ENCODE results near the gene RBM14. TPM values are rescaled to one million over a fixed set of nuclear protein-coding genes. Genes with fewer than 3 reads are reported as not detected.

The RBM14 gene
- total and polyA plus RNA-seq, 9 of the 15 experiments (the other 6 are each of a cell fraction or from before 2014, with no cell fraction given): 5.5 to 131 (median 42.6) TPM

DNA sequence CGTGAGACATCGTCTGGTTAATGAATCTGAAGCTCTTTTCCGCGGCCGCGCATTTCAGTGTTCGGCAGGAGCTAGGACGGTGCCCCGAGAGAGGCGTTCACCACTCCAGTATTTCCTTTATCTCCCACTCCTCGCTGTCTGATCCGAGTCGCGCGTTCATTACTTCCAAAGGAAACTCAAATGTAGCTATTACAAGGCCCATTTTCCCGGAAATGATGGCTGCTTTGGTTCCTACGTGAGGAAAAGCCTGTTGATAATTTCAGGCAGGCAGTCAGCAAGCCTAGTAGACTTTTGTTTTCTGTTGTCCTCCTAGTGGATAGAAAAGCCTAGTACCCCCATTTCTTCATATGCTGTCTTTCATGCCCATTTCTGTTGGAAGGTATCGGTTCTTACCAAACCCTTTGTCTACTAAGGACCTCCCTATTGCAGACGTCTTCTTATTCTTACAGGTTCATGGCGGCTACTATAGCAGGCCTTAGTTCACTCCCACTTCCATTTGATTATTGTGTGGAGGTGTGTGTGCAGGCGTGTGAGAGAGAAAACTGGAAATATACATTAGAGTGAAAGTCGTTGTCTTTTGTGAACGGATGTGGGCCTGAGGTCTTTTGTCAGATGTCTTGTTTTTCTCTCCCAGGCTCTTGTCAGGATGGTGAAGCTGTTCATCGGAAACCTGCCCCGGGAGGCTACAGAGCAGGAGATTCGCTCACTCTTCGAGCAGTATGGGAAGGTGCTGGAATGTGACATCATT is 22.8 kb downstream of the RBM14 start (continued):
- TF ChIP-seq, protein P1, sequence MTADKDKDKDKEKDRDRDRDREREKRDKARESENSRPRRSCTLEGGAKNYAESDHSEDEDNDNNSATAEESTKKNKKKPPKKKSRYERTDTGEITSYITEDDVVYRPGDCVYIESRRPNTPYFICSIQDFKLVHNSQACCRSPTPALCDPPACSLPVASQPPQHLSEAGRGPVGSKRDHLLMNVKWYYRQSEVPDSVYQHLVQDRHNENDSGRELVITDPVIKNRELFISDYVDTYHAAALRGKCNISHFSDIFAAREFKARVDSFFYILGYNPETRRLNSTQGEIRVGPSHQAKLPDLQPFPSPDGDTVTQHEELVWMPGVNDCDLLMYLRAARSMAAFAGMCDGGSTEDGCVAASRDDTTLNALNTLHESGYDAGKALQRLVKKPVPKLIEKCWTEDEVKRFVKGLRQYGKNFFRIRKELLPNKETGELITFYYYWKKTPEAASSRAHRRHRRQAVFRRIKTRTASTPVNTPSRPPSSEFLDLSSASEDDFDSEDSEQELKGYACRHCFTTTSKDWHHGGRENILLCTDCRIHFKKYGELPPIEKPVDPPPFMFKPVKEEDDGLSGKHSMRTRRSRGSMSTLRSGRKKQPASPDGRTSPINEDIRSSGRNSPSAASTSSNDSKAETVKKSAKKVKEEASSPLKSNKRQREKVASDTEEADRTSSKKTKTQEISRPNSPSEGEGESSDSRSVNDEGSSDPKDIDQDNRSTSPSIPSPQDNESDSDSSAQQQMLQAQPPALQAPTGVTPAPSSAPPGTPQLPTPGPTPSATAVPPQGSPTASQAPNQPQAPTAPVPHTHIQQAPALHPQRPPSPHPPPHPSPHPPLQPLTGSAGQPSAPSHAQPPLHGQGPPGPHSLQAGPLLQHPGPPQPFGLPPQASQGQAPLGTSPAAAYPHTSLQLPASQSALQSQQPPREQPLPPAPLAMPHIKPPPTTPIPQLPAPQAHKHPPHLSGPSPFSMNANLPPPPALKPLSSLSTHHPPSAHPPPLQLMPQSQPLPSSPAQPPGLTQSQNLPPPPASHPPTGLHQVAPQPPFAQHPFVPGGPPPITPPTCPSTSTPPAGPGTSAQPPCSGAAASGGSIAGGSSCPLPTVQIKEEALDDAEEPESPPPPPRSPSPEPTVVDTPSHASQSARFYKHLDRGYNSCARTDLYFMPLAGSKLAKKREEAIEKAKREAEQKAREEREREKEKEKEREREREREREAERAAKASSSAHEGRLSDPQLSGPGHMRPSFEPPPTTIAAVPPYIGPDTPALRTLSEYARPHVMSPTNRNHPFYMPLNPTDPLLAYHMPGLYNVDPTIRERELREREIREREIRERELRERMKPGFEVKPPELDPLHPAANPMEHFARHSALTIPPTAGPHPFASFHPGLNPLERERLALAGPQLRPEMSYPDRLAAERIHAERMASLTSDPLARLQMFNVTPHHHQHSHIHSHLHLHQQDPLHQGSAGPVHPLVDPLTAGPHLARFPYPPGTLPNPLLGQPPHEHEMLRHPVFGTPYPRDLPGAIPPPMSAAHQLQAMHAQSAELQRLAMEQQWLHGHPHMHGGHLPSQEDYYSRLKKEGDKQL (CRISPR knock-in tag; IDR thresholded peaks at IDR 0.05; ENCODE audit: borderline replicate concordance): no peak
- TF ChIP-seq MYBL2 (IDR thresholded peaks at IDR 0.05; ENCODE audit: low read depth) (no peak), MYBL2 (CRISPR knock-in tag; IDR thresholded peaks at IDR 0.05; ENCODE audit: borderline replicate concordance) (no peak), HNRNPUL1 (IDR thresholded peaks at IDR 0.05; ENCODE audit: low read length) (no peak), PCBP2 (IDR thresholded peaks at IDR 0.05; ENCODE audit: low read depth, low read length, poor library complexity, severe bottlenecking) (no peak), RBM15 (IDR thresholded peaks at IDR 0.05; ENCODE audit: insufficient read depth, low read length) (no peak), ELF1 (tag; IDR thresholded peaks at IDR 0.05) (peak; percentile 60; the same call in 1 of the 2 replicates), FOXK2 (conservative IDR thresholded peaks at IDR 0.05 in 1 of 2, IDR thresholded peaks at IDR 0.05 in 1 of 2; ENCODE audit: low read depth in 2 of 2) (no peak; a peak in 1 of 4 replicates)
- TF ChIP-seq, protein P2, sequence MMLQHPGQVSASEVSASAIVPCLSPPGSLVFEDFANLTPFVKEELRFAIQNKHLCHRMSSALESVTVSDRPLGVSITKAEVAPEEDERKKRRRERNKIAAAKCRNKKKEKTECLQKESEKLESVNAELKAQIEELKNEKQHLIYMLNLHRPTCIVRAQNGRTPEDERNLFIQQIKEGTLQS (IDR thresholded peaks at IDR 0.05): no peak
- TF ChIP-seq, protein P2 (CRISPR knock-in tag; conservative IDR thresholded peaks at IDR 0.05): no peak
- TF ChIP-seq, protein P3, sequence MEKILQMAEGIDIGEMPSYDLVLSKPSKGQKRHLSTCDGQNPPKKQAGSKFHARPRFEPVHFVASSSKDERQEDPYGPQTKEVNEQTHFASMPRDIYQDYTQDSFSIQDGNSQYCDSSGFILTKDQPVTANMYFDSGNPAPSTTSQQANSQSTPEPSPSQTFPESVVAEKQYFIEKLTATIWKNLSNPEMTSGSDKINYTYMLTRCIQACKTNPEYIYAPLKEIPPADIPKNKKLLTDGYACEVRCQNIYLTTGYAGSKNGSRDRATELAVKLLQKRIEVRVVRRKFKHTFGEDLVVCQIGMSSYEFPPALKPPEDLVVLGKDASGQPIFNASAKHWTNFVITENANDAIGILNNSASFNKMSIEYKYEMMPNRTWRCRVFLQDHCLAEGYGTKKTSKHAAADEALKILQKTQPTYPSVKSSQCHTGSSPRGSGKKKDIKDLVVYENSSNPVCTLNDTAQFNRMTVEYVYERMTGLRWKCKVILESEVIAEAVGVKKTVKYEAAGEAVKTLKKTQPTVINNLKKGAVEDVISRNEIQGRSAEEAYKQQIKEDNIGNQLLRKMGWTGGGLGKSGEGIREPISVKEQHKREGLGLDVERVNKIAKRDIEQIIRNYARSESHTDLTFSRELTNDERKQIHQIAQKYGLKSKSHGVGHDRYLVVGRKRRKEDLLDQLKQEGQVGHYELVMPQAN (IDR thresholded peaks at IDR 0.05; ENCODE audit: borderline replicate concordance): 0 out of 2 replicates have a peak, but pooled peaks have one; percentile 10
- TF ChIP-seq, protein P4, sequence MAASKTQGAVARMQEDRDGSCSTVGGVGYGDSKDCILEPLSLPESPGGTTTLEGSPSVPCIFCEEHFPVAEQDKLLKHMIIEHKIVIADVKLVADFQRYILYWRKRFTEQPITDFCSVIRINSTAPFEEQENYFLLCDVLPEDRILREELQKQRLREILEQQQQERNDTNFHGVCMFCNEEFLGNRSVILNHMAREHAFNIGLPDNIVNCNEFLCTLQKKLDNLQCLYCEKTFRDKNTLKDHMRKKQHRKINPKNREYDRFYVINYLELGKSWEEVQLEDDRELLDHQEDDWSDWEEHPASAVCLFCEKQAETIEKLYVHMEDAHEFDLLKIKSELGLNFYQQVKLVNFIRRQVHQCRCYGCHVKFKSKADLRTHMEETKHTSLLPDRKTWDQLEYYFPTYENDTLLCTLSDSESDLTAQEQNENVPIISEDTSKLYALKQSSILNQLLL (CRISPR knock-in tag; IDR thresholded peaks at IDR 0.05; ENCODE audit: borderline replicate concordance): no peak

All from K562 (cell line).